Upper lobe of right lung (tissue), 1 donor: ENCODE data around the gene FNTB. TPM values are rescaled to one million over a fixed set of nuclear protein-coding genes. Genes with fewer than 3 reads are reported as not detected.

Experiments
- ATAC-seq: fragments of 200-7000 bp; cut with Tn5 transposase; one replicate; pipeline ENCODE4 v1.9.1; 2020; ENCODE audit warnings: mild to moderate bottlenecking, moderate library complexity
- DNase-seq: peaks from one replicate; pipeline ENCODE4 v3.0.0-alpha.2; 2020
- H3K27ac ChIP-seq: fragments of 200-600 bp; one replicate; pipeline ENCODE4 v1.8.0; 2022
- H3K27me3 ChIP-seq: fragments of 200-600 bp; one replicate; pipeline ENCODE4 v1.8.0; 2022; ENCODE audit warnings: mild to moderate bottlenecking
- H3K36me3 ChIP-seq: fragments of 200-600 bp; one replicate; pipeline ENCODE4 v1.8.0; 2022
- H3K4me1 ChIP-seq: fragments of 200-600 bp; one replicate; pipeline ENCODE4 v1.8.0; 2022
- H3K4me3 ChIP-seq: fragments of 200-600 bp; one replicate; pipeline ENCODE4 v1.8.0; 2022; ENCODE audit warnings: mild to moderate bottlenecking
- H3K9me3 ChIP-seq: fragments of 200-600 bp; one replicate; pipeline ENCODE4 v1.8.0; 2022
- CTCF ChIP-seq: fragments of 200-600 bp; IDR thresholded peaks from one replicate; pipeline ENCODE4 v1.8.0; 2022; ENCODE audit warnings: antibody characterized with exemption
- intact Hi-C: fragments of 100-400 bp; cut with DNase I; formaldehyde crosslinking; loops from one replicate; pipeline ENCODE4 v1.11.0; 2022
- total RNA-seq: library from RNA; stranded (reverse); fragmentation: NEBNext Ultra II Directional; extraction: Animal tissue kit (Norgen Biotek cat#: 25700); gene quantifications from one replicate; pipeline ENCODE4 v1.2.1, GENCODE V29; 2021
- donor health status: DM: no; HTN: yes; CAD: no; lungs with severe emphysema.

FNTB gene
- total RNA-seq, 1 donor from 2014 or later = 14.2 TPM

GRCh38 chr14:64960762-64961276 lies 25.9 kb upstream of the FNTB start:
- Histone ChIP-seq H3K4me3 (no peak overlapping the region), H3K27ac (no peak overlapping the region), H3K4me1 (no peaks in the 10 kb centered on the region), H3K9me3 (no peaks in the 10 kb centered on the region), H3K36me3 (no peaks in the 10 kb centered on the region), H3K27me3 (no peaks in the 10 kb centered on the region)
- no peak for TF ChIP-seq CTCF
- intact Hi-C loops = no loop called here
- peak; percentile 44 for DNase-seq
- ATAC-seq = peak; percentile 13

GRCh38 chr14:64963611-64964010 lies 23.1 kb upstream of the FNTB start:
- Histone ChIP-seq H3K27ac (no peak overlapping the region), H3K9me3 (no peaks in the 10 kb centered on the region), H3K36me3 (no peaks in the 10 kb centered on the region), H3K4me3 (no peak overlapping the region), H3K4me1 (no peaks in the 10 kb centered on the region), H3K27me3 (no peaks in the 10 kb centered on the region)
- no peak for TF ChIP-seq CTCF
- intact Hi-C loops = no loop called here
- DNase-seq (no peak), ATAC-seq (no peak)

GRCh38 chr14:64965356-64966000 lies 21.2 kb upstream of the FNTB start:
- DNase-seq (peak; percentile 53), ATAC-seq (no peak)
- intact Hi-C loops = no loop called here
- Histone ChIP-seq H3K36me3 (no peaks in the 10 kb centered on the region), H3K27me3 (no peaks in the 10 kb centered on the region), H3K4me1 (peaks cover under 1% of the 10 kb centered on the region), H3K4me3 (no peak overlapping the region), H3K27ac (no peak overlapping the region), H3K9me3 (no peaks in the 10 kb centered on the region)
- TF ChIP-seq CTCF = no peak

GRCh38 chr14:64966976-64967375 lies 19.7 kb upstream of the FNTB start:
- H3K4me3 ChIP-seq = no peak overlapping the region
- DNase-seq (peak; percentile 77), ATAC-seq (peak; percentile 82)
- no peak for TF ChIP-seq CTCF
- peaks cover 10% of the 10 kb centered on the region for H3K4me1 ChIP-seq
- H3K36me3 ChIP-seq = no peaks in the 10 kb centered on the region
- H3K9me3 ChIP-seq = no peaks in the 10 kb centered on the region
- H3K27ac ChIP-seq = peak overlapping the region; percentile 17
- no peaks in the 10 kb centered on the region for H3K27me3 ChIP-seq
- intact Hi-C loops = no loop called here

GRCh38 chr14:64968167-64968566 lies 18.5 kb upstream of the FNTB start:
- no peak for ATAC-seq
- DNase-seq = peak; percentile 36
- Histone ChIP-seq H3K4me3 (no peak overlapping the region), H3K27me3 (no peaks in the 10 kb centered on the region), H3K36me3 (no peaks in the 10 kb centered on the region), H3K27ac (no peak overlapping the region), H3K4me1 (peaks cover 10% of the 10 kb centered on the region), H3K9me3 (no peaks in the 10 kb centered on the region)
- intact Hi-C loops = no loop called here
- TF ChIP-seq CTCF = no peak
